NK-92 (cell line): ENCODE measurements around the gene SUSD2.
"Not testable (repeated sequence)": the region's sequence is repeated elsewhere in the genome, so short reads cannot be mapped to it uniquely, and the experiment has no call there.

Source experiments
- DNase-seq: peaks from one replicate; lab custom pipeline; 2025; ENCODE audit not compliant: unreplicated experiment; lab: John Stamatoyannopoulos, UW

SUSD2 gene

GRCh38 chr22:24209016-24209415 is 27.7 kb downstream of the SUSD2 start:
- DNase-seq = no peak

GRCh38 chr22:24209687-24210086 is 28.4 kb downstream of the SUSD2 start:
- DNase-seq = no peak

- DNase-seq = not testable (repeated sequence)
These were observed 29.1 kb downstream of the SUSD2 start for GRCh38 chr22:24210409-24210808.

- DNase-seq = not testable (repeated sequence)
These were observed 30.4 kb downstream of the SUSD2 start for GRCh38 chr22:24211716-24212115.

GRCh38 chr22:24213111-24213510 is 31.8 kb downstream of the SUSD2 start:
- DNase-seq = not testable (repeated sequence)

- no peak for DNase-seq
These were observed 33.4 kb downstream of the SUSD2 start for GRCh38 chr22:24214467-24215285.

GRCh38 chr22:24216541-24217209 is 35.4 kb downstream of the SUSD2 start:
- no peak for DNase-seq

GRCh38 chr22:24217384-24217783 is 36.1 kb downstream of the SUSD2 start:
- DNase-seq = no peak

- DNase-seq = no peak
These were observed 38.5 kb downstream of the SUSD2 start for GRCh38 chr22:24219750-24220149.

- DNase-seq = no peak
These were observed 43.2 kb downstream of the SUSD2 start for GRCh38 chr22:24224468-24224867.

GRCh38 chr22:24225044-24225601 is 43.8 kb downstream of the SUSD2 start:
- no peak for DNase-seq

GRCh38 chr22:24225951-24226350 is 44.7 kb downstream of the SUSD2 start:
- no peak for DNase-seq

- no peak for DNase-seq
These were observed 49.8 kb downstream of the SUSD2 start for GRCh38 chr22:24230911-24231656.

- DNase-seq = no peak
These were observed 50.4 kb downstream of the SUSD2 start for GRCh38 chr22:24231706-24232105.

- DNase-seq = no peak
These were observed 50.8 kb downstream of the SUSD2 start for GRCh38 chr22:24232124-24232523.

GRCh38 chr22:24232725-24233124 is 51.4 kb downstream of the SUSD2 start:
- no peak for DNase-seq

- no peak for DNase-seq
These were observed 51.9 kb downstream of the SUSD2 start for GRCh38 chr22:24233235-24233634.

GRCh38 chr22:24233816-24234215 is 52.5 kb downstream of the SUSD2 start:
- no peak for DNase-seq

GRCh38 chr22:24235315-24235714 is 54.0 kb downstream of the SUSD2 start:
- DNase-seq = no peak

GRCh38 chr22:24236656-24237055 is 55.4 kb downstream of the SUSD2 start:
- DNase-seq = no peak

GRCh38 chr22:24238101-24238694 is 56.9 kb downstream of the SUSD2 start:
- DNase-seq = not testable (repeated sequence)
